Stimulated activated CD4-positive, alpha-beta T cell treated with anti-CD3 and anti-CD28 coated beads, Interleukin-4, amount 100 ng/mL, for 48 hours (primary cell): ENCODE measurements around the gene CAVIN1.
A peak's percentile ranks its signal among the peaks of the same experiment; 100 is the strongest.
"Not testable (repeated sequence)": the region's sequence is repeated elsewhere in the genome, so short reads cannot be mapped to it uniquely, and the experiment has no call there.

Source experiments
- DNase-seq, 2 donors: peaks; one replicate each; pipeline ENCODE4 v3.0.0-alpha.2; 2020; ENCODE audit warnings: low read depth in 2 of 2

Gene CAVIN1

DNA sequence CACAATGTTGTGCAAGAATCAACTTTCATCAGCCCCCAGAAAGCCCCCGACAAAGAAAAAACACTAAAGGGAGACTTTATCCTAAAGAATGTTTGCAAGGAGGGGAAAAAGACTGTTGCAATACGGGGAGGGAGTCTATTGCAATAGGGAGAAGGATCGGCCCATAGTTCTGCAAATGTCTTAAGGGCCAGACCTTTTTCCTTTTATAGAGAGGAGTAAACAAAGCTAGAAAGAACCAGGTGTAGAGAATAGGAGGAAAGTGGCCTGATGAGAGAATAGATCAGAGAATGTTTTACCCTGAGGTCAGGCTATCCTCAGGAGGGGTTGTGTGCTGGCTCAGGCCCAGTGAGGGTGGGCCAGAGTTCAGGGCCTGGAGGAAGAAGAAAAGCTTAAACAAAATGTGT, 8.7 kb upstream of the CAVIN1 start:
- DNase-seq: no peak

DNA sequence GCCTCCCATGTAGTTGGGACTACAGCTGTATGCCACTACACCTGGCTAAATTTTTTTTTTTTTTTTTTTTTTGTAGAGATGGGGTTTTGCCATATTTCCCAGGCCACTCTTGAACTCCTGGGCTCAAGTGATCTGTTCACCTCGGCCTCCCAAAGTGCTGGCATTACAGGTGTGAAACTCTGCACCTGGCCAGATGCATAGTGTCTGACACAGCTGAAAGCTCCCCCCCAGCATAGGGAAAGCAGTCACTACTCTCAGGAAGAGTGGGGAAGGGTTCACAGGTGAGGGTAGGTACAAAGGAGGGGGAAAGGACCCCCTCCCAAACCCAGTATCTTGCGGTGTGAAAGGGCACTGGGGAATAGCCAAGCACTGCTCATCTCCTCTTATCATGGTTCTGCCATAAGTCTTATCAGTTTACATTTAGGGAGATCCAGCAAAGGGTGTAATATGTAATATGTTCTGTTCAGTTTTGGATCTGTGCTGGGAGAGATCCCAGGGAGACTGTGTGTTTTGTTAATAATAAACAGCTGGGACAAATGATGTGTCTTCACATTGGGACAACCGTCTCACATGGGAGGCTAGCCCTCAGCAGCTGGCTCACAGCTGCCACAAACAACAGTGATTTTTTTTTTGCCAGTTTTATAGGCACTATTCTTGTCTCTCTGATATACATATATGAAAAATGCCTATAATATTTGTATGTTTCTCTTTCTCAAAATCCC, 6.8 kb upstream of the CAVIN1 start:
- no peak for DNase-seq

DNA sequence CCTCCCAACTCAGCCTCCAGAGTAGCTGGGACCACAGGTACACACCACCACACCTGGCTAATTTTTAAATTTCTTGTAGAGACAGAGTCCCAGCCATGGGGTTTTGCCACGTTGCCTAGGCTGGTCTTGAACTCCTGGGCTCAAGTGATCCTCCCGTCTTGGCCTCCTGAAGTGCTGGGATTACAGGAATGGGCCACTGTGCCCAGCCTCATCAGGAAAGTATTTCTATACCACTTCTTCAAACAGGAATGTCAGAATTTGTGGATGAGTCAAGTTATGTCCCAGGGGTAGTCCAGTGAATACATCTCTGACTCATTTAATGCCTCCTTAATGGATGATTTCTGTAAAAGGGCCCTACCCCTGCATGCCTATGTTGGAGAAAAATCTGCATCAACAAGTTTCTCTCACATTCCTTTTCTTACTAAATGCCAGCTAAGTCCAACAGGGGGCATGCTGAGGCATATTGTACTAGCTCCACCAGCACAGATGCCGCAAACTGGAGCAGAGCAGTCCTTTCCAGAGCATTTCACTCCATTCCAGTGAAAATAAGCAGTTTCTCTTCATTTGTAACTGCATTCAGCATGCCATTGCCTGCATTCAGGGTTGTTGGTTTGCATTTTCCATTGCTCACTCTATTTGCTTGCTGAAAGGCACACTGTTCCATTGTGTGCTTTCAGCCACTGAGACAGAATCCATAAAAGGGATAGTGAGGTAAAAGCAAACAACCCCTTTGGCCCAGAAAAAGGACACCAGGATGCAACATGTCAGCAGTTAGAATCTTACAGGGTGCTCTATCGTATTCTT, 5.3 kb upstream of the CAVIN1 start:
- DNase-seq: no peak

DNA sequence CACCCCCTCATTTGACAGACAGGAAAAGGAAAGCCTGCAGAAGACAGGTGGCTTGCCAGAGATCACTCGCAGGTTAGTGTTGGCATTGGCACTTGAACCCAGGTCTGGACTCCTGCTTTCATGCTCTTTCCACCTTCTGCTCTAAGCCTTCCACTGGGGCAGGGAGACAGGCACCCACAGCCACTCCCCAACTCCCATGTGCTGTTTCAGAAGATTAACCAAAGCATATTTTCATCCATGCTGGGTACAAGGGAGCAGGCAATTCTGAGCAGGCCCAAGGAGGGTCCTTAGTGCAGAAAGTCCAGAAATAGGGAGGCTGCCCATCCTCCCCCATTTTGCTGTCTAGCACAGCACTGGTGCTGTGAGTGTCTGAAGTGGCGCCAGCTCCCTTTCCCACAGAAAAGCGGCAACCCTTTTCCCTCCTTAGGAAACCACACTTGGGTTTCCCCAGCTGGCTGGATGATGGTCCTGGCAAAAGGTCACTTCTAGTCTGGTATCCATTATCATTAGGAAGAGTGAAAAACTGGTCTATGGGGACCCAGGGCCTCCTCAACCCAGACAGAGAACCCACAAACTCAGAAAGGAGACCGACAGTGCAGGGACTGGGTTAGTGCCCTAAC, 2.0 kb upstream of the CAVIN1 start:
- no peak for DNase-seq

DNA sequence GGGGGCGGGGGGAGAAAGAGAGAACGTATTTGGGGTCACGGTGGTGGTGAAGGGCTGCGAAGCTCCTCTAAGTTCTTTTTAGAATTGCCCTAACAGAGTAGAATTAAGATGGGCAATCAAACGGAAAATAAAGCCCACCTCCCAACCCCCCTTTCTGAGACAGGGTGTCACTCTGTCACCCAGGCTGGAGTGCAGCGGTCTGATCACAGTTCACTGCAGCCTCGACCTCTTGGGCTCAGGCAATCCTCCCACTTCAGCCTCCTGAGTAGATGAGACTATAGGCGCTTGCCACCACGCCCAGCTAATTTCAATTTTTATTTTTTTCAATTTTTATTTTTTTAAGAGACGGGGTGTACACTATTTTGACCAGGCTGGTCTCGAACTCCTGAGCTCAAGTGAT, 710 bp upstream of the CAVIN1 start:
- no peak for DNase-seq

DNA sequence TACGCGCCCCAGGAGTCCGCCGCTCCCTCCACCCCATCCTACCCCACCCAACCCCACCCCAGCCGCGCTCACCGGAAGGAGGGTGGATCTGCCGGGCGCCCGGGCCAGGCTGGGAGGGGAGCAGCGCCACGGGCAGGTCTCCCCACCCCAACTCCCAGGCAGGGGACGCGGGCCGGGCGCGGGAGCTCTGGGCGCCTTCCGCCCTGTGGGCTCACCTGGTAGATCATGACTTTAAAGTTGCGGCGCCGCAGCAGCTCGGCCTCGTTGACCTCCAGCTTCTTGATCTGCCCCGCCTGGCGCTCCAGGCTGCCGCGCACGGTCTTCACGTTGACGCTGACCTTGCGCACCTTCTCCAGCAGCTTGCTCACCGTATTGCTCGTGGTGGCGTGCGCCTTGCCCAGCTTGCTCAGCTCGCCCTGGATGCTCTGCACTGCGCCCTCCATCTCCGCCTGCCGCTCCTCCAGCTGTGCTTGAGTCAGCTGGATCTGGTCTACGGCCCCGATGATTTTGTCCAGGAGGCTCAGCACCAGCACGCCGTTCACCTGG, 571 bp downstream of the CAVIN1 start:
- DNase-seq: peak; percentile 22

DNA sequence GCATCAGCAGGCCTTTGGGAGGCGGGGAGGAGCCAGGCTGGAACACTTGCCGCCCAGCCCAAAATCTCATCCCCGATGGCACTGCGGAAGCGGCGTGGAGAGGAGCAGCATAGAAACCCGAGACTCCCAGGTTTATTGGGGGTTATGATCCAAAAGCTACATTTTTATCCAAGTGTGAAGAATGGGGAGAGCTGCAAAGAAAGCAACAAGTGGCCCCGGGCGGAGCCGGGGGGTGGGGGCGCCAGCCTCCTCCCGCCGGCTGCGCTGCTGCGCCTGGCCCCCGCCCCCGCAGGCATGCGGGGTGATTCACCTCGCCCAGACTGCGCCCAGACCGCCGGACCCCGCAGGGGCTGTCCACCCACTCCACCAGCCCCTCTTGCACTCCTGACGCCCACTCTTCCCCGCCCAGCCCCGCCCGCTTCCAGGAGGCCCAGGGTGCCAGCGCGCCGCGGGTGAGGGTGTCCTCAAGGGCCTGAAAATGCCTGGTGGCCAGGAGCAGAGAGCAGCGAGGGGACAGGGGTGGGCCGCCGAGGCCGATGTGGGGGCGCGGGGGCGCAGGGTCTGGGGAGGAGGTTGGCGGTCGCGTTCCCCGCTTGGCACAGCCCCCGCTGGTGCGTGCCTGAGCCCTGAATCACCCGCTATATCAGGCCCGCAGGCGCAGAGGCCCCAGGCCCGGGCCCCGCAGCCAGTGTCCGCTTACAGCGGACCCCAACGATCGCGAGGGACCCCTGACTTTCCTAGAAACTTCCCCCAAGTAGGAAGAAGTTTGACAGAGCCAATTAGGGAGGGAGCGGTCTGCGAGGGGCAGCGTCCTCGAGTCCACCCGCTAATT, 1.3 kb downstream of the CAVIN1 start:
- no peak for DNase-seq

DNA sequence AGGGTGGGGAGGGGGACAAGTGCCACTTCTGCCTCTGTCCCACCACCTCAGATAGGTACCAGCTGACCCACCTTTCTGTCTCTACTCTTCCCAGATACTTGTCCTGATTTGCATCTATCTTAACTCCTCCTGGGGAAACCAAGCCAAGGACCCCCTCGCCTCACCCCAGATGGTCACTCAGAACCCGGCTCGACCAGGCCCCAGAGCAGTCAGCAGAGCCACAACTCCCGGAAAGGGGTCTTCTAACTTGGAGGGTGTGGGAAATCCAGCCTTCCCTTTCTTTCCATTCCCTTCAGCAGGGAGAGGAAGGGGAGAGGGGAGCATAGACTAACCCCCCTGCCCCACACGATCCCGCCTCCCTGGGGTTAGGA, 1.9 kb downstream of the CAVIN1 start:
- no peak for DNase-seq

DNA sequence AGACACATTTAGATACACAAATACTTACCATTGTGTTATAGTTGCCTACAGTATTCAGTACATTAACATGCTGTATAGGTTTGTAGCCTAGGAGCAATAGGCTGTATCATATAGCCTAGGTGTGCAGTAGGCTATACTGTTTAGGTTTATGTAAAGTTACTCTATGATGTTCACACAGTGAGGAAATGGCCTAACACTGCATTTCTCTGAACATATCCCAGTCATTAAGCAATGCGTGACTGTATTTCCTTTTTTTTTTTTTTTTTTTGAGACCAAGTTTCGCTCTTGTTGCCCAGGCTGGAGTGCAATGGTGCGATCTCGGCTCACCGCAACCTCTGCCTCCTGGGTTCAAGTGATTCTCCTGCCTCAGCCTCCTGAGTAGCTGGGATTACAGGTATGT, 5.1 kb downstream of the CAVIN1 start:
- not testable (repeated sequence) for DNase-seq

DNA sequence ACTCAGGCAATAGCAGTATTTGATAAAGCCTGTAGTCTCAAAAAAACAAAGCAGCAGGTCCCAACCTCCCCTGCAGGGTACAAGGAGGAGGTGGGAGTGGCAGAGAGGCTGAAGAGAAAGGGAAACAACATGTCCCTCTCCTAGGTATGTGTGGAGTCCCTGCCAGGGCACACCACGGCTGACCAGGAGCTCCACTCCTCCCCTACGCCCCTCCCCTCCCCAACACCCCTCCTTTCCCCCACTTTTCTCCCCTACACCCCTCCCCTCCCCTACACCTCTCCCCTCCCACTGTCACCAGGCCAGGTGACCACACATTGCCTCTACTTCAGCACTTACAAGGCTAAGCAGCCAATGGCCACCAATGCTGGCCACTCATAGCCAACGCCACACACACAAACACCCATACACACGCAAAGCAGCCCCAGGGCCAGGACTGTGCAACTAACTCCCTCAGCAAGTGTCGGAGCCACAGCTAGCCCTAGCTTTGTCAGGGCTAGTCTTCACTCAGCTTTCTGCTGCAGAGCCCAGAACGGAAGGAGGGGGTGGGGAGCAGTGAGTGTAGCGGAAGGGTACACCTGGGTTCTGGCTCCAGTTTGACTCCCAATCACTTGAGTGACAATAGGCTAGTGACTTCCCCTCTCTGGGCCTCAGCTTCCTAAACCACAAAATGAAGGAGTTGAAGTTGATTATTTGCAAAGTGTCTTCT, 8.2 kb downstream of the CAVIN1 start:
- peak; percentile 41 to 52 for DNase-seq

DNA sequence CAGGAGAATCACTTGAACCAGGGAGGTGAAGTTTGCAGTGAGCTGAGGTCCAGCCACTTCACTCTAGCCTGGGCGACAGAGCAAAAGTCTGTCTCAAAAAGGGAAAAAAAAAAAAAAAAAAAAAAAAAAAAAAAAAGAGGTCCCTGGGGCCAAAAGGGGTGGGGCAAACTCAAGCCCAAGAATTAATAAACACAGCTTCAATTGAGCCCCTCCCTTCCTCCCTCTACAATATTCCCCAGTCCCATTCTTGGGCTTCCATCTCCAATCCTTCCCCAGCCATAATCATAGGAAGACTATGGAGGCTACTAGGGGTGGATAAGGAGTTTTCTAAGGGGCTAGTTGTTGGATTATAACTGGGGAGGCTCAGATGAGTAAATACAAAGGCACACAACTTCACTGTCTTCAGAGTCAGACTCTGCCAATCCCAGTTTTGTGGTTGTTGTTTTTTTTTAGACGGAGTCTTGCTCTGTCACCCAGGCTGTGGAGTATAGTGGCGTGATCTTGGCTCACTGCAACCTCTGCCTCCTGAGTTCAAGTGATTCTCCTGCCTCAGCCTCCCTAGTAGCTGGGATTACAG, 9.5 kb downstream of the CAVIN1 start:
- no peak for DNase-seq

DNA sequence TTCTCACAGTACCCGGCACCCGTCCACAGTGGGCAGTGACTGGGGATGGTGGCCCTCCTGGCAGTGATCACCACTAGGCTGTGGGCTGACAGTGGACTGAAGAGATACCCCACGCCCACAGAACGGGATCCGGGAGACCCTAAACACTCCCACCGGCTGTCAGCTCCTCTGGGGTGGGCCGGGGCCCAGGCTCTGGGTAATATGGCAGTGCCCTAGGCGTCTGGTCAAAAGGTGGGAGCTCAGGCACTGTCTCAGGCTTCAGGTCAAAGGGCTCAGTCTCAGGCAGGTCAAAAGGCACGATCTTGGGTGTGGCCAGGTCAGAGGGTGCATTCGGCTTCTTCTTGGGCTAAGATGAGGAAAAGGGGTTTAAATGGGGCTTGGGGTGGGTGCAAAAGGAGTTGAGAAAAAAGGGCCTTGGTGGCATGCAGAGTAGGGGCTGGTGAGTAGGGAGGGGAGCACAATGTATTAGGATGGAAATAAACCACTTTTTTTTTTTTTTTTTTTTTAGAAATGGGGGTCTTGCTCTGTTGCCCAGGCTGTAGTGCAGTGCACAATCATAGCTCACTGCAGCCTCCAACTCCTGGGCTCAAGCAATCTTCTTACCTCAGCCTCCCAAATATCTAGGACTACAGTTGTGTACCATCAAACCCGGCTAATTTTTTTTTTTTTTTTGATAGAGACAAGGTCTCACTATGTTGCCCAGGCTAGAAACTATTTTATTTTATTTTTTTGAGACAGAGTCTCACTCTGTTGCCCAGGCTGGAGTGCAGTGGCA, 11.0 kb downstream of the CAVIN1 start:
- DNase-seq: no peak

DNA sequence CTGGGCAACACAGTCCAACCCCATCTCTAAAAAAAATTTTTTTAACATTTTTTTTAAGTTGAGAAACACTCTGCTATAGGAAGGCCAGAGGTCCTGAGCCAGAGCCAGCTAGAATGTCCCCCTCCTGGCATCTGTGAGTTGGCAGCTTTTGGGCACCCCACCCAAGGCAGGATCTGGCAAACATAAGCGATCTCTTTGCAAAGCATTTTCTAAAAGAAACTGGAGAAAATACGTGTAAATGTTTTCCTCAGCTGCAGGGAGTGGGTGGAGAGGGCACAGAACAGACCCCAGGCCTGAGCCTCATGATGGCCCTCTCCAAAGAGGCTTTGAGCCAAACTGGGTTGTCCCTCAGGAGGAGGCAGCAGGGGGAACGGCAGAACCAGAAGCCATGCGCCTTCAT, 11.7 kb downstream of the CAVIN1 start:
- no peak for DNase-seq

DNA sequence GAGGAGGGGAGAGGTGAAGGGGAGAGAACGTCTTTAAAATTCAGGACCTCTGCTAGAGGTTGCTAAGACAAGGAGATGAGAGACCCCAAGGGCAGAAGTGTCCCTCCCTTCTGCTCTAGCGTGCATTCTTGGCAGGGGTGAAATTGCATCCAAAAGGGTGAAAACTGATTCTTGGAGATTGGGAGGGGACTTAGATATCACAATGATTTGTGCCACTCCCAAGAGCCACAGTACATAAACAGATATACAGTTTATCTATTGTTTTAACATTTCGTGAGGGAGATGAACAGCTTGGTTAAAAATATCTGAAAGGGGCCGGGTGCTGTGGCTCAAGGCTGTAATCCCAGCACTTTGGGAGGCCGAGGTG, 12.8 kb downstream of the CAVIN1 start:
- no peak for DNase-seq

DNA sequence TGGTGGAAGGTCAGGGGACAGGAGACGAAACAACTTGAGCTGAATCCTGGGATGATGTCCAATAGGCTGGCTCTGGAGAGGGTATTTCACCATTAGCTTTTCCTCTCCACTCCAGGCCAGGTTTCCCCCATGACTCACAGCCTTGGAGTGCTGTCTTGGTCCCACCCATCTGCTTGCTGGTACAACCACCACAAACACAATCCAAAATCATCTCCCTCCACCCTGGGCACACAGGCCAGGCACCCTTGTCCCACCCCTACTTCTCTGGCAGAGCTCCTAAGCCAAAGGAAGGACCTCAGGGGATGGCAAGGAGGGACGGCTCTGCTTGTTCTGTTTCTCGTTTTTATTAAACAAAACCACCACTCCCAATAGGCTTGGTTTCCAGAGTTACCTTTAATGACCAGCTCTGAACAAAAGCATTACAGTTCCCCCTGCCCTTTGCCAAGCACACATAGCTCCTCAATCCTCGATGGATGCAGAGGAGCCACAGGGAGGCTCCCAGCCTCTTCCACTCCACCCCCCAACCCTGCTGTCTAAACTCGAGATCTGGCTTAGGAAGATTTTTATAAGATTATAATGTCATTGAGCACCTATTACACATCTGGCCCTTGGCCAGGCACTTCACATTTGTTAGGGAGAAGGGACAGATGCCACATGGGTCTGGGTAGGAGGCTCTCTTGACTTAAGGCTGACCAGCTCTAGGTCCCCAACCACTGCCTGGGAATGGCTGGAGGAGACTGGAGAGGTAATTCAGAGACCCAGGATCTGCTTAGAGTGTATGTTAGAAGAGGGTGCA, 13.3 kb downstream of the CAVIN1 start:
- no peak for DNase-seq

DNA sequence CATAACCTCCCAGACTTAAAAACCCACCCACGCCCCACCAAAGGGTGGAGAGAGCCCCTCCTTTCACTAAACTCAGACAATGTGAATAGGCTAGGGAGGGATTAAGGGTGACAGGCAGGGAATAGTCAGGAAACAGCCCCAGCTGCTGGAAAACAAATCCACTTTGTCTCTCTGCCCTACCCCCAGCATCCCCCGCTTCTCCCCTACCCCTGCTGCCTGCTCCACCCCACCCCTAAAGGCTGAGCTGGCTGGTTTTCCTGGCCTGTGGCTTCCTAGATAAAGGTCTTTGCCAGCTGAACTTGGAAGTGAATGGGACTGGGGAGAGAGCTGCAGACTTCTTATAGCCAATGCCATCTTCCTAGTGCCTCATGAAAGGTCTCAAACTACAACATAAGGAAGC, 15.0 kb downstream of the CAVIN1 start:
- no peak for DNase-seq

DNA sequence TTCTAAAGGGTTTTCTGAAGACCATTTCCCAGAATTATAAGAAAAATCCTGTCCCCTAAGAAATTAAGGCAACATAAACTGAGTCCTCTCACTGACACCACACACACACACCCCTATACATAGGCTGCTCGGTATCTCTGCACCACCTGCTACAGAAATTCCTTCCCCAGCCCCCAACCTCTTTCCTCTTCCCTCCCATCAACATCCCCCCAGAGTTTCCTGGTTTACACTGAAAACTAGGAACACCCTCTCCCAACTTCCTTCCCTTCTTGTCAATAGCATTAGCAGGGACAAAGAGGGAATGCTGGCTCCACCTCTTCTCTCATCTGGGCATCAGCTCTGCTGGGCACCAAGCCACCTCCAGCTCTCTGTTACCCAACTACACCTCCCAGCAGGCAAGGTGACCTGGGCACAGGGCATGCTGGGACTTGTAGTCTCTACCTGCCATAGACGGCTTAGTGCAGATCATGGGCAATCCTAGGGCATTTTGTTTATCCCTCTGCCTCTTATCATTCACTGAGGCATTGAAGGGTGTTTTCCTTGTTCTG, 15.7 kb downstream of the CAVIN1 start:
- peak; percentile 45 to 49 for DNase-seq

DNA sequence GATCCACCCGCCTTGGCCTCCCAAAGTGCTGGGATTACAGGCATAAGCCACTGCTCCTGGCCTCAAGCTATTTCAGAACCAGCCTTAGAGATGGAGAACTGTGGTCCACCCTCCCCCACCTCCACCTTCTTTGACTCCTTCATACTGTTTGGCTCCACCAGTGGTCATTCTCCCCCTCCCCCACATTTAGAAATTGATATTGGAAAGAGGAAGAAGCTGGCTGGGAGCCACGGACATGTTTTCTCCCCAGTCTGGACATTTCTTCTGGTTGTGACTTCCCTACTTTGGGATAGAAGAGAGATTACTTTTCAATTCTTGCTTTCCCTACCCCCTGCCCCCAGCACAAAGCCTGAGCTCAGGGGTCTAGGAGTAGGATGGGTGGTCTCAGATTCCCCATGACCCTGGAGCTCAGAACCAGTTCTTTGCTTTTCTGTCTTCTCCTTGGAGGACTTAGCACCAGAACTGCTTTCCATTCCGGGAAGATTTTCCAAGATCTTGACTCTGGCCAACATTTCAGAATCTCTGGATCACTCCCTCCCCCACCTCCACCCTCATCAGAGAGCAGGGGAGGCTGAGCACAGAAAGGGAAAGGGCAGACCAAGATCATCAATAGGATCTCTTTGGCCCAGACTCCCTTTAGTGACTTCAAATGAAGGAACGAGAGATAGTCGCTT, 16.3 kb downstream of the CAVIN1 start:
- no peak for DNase-seq
